Measurements from ENCODE around the gene RAMP3.

RAMP3 gene

DNA sequence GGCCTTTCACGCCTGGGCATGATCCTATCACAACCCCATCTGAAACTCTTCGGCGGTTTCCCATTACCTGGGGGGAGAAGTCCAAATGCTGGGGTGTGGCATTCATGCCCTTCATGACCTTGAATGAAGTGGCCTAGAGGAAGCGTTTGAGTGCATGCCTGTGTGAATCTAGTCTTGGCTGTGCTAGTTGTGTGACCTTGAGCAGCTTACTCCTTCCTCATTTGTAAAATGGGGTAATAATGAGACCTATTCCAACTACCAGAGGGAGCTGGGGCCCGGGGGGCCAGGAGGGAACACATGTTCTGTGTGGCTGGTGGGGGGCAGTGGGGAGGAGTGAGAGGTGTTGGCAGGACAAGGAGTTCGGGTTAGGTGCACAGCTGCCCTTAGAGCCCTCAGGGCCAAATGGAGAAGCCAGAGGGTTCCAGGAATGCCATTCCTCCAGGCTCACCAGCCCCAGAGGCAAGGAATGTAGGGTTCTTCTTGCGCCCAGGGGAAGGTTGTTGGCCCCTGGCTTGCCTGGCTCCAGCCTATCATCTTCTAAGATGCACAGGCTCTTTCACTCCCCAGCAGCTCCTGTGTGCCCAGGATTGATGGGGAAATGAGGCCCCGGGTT lies 24.8 kb upstream of the RAMP3 start:
- no peak for DNase-seq (ENCODE audit: low spot score)

DNA sequence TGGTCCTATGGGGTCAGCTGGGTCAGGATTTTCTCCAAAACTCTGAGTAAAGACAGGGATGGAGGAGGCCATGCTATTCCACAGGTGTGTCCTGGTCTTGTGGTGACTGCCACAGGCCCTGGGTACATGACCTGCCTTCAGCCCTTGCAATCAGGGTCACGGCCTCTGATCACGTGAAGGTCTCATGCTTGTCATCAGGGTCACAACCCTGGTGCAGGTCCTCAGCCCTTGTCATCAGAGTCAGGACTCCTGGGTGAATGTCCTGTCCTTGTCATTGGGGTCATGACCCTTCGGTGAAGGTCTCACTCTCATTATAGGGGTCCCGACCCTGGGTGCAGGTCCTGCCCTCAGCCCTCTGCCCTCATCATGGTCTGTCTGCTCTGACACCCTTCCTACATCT lies 24.2 kb upstream of the RAMP3 start:
- no peak for DNase-seq (ENCODE audit: low spot score)

DNA sequence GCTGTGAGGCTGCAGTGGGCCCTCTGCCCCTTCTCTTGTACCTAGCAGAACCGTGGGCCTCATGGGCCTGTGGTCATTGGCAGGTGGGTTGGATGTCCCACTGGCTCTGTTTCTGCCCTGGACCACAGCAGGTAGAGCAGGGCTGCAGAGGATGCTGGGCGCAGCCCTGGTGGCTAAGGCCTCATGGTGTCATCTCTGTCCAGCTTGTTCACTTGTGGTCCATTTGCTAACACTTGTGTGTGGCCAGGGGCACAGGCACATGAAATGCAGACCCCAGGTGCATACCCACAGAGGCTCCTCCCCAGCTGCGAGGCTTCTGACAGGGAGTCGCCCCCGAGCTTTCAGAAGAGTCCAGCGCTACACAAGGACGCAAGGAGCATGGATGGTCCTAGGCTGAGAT lies 23.7 kb upstream of the RAMP3 start:
- DNase-seq (ENCODE audit: low spot score): no peak

DNA sequence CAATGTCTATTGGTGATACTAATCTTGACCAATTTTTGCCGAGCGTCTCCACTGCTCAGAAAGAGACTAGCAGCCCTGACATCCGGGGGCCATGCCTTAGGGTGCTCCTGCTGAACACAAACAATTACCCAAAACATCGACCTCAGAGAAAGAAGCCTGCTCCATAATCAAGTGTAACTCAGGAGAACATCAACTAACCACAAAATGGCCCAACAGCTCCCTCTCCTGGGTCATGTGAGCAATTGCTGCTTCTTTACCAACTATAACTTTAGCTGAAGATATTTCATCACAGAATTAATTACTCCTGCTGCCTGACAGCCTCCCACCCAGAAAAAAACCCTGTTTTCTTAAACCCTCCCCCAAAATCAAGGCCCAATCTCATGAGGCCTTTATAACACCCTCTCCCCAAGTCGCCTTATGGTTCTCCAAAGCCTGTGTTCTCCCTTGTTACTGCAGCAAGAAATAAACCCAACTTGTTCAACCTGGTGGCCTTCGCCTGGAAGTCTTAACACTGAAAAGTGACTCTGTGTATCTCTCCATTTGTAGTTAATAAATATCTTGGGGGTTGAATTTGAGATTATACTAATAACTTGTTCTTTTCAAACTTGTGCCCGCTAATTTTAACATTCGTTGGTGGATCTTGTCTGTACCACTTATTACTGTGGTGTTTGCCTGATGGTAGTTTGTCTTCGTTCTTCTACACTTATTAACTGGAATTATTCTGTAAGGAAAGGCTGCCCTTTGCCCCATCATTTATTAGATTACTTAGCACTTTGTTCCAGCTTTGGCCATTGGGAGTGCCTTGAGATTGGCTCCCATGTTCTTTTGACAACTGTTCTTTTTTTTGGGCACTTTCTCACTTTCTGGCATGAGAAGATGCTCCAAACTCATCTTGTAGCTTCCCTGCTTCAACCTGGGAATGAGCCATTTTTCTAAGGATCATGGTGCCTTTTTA lies 21.2 kb upstream of the RAMP3 start:
- DNase-seq (ENCODE audit: low spot score): no peak

DNA sequence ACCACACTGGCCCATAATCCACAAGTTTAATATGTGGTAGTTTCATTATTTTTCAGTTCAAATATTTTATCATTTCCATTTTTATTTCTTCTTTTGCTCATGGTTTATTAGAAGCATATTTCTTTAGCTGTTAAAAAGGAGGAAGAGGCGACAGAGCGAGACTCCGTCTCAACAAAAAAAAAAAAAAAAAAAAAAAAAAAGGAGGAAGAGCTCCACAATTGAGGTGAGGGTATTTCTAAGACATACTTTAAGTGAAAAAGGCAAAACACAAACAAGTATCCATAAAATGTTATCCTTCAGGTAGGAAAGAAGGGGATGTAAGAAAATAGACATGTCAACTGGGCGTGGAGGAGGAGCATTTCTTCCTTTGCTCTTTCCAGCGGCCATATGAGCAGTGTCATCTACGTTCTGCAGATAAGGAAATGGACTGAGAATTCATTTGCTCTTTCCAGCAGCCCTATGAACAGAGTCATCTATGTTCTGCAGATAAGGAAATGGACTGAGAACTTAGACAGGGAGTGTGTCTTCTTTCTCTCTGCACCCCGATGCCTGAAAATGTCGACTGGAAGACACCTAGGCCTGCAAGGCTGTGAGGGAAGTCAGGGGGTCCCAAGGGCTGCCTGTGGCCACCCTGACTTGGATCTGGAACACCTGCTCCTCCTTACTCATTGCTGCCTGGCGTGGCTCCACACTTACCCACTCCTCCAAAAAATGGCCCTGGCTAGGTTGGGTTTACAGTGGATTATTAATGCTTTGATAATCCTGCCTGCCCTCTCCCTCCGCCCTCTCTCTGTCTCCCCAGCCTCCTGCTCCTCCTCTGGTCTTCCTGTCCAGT lies 18.9 kb upstream of the RAMP3 start:
- no peak for DNase-seq (ENCODE audit: low spot score)

DNA sequence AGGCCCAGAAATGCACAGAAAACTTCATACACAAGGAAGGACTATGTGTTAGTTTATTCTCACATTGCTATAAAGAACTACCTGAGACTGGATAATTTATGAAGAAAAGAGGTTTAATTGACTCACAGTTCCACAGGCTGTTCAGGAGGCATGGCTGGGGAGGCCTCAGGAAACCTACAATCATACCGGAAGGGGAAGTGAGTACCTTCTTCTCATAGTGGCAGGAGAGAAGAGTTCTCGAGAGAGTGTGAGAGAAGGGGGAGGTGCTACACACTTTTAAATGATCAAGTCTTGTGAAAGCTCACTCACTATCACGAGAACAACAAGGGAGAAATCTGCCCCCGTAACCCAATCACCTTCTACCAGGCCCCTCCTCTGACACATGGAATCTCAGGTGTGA lies 16.8 kb upstream of the RAMP3 start:
- no peak for DNase-seq (ENCODE audit: low spot score)

DNA sequence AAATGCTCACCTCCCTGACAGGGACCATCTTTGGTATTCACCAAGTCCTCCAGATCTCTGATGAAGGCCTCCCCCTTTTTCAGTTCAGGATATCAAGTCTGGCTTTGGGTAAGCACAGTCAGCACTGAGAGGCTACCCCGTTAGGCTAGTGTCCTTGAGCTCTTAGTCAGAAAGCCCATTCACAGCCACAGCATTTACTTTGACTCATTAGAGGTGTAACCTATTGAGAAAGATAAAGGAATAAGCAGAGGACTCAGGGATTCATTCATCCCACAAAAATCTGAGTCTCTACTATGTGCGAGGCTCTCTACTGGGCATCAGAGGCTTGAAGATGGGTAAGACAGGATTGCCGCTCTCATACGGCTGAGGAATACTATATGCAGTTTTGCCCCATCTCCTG lies 14.0 kb upstream of the RAMP3 start:
- no peak for DNase-seq (ENCODE audit: low spot score)

DNA sequence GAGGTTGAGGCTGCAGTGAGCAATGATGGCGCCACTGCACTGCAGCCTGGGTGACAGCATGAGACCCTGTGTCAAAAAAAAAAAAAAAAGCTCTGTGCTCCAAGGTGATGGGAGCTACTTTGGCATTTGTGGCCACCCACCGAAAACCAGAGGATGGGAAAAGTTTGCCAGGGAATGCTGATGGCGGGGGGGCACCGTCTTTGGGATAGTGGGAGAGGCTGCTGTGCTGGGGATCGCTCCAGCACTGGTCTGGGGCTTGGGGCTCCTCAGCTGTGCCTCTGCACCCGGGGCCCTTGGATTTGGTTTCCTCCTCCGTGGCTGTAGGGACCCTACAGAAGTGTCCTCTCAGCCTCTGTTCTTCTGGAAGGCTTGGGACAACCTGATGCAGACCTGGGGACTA lies 11.7 kb upstream of the RAMP3 start:
- peak; percentile 40 for DNase-seq (ENCODE audit: low spot score)

DNA sequence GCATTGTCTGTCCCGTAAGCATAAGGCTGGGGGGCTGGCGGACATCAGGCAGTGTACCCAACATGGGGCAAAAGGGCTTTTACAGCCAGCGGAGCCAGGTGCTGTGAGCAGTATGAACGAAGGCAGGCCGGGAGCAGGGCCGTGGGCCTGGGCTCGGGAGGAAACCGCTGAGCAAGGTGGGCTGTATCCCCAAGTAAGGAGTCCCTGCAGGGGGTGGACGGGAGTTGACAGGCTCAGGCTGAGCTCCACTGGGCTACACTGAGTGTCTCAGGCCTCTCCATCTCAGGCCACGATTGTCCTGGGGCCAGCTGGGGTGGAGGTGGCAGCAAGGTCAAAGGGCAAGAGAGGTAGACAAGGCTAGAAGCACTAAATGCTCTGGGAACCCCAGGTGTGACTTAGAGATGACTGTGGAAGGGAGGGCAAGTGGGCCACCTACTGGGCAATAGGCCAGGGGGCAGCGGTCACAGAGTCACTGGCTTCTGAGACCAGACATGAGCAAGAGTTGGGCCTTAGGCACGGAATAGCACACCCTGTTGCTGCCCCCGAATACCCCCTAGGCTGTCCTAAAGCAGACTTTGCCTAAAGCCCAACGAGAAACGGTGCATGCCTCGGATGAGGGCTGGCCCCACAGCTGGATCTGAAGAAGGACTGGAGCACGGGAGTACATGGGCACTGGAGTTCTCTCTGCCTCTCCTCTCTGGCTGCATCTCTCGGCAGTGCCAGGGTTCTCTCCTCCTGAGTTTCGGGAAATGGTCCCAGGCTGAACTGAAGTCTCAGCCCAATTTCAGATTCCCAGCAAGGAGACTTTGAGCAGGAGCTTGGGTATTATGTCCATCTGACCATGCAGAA lies 10.8 kb upstream of the RAMP3 start:
- DNase-seq (ENCODE audit: low spot score): peak; percentile 49

DNA sequence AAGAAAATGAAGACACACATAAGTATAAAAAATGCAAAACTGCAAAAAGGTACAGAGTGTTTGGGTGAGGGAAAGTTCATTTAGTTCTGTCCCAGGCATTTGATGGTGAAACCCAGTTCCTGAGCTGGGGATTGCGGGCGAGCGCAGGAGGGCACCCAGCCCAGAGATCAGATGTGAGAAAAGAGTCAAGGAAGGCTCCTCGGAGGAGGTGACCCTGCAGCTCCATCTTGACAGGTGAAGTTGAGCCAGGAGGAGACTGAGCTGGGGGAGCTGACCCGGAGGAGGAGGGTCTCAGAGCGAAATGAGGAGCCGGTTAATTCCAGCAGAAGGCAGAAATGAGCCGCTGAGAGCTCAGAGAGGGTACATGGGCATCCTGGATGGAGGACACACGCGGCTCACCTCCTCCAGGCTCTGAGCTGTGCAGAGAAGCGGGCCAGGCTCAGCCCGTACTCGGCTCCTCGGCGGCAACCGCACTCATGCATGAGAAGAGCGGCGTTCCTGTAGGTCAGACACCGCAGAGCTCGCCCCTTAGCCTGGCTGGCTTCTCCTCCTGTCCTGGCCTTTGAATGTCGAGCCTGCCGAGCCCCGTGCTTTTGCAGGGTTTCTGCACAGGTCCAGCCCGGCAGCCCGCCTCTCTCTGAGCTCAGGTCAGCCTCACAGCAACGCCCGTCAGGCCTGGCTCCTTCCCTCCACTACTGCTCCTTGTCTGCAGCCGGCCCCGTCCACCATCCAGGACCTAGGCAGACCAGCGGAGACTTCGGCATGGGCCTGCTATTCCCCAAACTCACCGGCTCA lies 9.5 kb upstream of the RAMP3 start:
- DNase-seq (ENCODE audit: low spot score): peak; percentile 60

DNA sequence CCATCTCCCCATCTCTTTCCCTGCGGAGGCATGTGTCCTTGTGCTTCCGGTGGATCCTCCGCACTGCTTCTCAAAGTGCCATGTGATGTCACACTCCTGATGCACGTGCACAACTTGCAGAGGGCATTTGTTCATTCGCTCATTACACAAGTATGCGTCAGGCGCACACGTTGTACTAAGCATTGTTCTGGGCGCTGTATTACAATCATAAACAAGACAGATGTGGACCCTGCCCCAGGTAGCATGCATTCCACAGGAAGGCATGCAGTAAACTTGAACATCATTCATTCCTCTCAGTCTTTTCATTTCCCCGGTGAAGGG lies 9.0 kb upstream of the RAMP3 start:
- DNase-seq (ENCODE audit: low spot score): no peak

DNA sequence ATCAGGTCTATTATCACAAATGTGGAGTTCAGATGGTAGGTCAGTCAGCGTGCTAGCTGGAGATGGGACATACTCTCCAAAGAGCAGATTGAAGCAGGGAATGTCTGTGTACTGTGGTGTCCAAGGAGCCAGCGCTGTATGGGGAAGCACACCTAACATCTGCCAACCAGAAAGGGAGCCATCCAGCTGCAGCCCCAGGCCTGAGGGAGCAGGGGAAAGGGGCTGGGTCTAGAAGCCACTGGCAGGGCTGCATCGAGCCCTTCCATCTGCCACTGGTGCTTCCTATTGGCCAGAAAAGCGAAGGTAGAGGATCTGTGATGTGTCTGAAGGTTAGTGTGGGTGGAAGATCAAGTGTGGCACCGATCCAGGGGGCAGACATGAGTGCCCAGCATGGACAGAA lies 8.0 kb upstream of the RAMP3 start:
- peak; percentile 48 for DNase-seq (ENCODE audit: low spot score)

DNA sequence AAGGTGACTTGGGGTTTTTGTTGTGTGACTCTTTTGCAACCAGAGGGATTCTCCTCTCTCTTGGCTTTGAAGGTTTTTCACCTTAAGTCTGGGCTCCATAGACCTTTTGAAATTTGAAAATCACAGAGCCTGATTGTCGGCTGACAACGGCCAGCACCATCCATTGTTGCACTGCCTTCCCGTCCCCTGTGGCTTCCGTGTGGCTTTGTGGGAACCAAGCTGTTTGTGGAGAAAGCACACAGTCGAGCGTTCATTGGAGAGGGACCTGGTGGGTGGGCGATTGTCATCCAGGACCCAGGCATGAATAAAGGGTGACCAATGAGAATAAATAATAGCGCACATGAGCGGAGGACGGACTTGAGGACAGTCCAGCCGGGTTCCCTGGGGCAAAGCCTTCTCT lies 7.4 kb upstream of the RAMP3 start:
- DNase-seq (ENCODE audit: low spot score): peak; percentile 11

DNA sequence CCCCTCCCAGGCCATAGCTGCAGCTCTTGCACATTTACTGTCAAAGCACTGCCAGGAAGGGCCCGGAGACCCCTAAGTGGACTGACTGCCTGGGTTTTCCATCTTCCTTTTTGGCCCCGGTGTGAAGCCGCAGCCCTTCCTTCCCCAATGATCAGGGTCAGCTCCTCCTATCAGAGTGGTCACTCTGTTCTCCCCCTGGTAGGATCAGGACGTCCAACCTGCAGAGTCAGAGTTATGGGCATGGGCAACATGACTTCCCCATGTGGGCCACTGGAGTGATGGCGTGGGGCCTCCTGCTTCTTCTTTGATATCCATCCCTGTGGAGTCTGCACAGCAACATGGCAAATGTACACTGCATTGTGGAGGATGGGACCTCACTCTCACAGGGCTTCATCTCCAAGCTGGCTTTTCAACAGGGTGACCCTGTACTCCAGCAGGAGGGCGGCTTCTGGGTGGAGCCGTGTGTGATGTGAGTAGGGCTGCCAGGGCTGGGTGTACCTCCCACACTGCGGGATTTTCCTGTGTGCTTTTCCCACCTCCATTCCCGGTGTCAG lies 6.4 kb upstream of the RAMP3 start:
- peak; percentile 44 for DNase-seq (ENCODE audit: low spot score)

DNA sequence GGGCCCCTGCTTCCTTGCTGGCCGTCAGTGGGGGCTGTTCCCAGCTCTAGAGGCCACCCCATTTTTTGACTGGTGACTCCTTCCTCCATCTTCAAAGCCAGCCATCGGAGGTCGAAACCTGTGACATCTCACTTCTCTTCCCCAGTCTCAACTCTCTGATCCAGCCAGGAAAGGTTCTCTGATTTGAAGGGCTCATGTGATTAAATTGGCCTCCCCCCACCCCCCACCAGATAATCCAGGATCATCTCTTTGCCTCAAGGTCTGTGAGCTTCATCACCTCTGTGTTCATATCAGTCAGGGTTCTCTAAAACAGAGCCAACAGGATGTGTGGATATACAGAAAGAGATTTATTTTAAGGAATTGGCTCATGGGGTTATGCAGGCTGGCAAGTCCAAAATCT lies 5.6 kb upstream of the RAMP3 start:
- peak; percentile 38 for DNase-seq (ENCODE audit: low spot score)

DNA sequence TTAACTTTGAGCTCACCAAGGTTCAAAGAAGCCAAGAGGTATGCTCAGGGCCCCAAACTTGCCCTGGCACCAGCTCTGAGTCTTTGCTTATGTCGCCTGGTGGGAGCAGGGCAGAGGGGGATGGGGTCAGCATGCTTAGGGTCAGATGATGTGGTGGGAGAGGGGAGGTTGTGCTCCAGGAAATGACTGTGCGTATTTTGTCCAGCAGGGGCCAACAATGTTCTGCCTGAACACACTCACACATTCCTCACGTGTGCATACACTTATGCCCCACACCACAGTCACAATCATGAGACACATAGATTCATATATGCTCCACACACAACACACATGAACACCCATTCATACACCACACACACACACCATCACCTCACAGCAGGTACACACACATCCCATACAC lies 4.4 kb upstream of the RAMP3 start:
- DNase-seq (ENCODE audit: low spot score): peak; percentile 31

DNA sequence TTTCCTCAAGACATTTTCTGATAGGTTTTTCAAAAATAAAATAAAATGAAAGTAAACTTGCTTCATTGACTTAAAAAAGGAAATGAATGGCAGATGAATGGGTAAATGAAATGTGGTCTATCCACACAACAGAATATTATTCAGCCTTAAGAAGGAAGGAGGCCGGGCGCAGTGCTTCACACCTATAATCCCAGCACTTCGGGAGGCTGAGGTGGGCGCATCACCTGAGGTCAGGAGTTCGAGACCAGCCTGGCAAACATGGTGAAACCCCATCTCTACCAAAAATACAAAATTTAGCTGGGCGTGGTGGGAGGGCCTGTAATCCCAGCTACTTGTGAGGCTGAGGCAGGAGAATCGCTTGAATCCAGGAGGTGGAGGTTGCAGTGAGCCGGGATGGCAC lies 3.7 kb upstream of the RAMP3 start:
- peak; percentile 0 for DNase-seq (ENCODE audit: low spot score)

DNA sequence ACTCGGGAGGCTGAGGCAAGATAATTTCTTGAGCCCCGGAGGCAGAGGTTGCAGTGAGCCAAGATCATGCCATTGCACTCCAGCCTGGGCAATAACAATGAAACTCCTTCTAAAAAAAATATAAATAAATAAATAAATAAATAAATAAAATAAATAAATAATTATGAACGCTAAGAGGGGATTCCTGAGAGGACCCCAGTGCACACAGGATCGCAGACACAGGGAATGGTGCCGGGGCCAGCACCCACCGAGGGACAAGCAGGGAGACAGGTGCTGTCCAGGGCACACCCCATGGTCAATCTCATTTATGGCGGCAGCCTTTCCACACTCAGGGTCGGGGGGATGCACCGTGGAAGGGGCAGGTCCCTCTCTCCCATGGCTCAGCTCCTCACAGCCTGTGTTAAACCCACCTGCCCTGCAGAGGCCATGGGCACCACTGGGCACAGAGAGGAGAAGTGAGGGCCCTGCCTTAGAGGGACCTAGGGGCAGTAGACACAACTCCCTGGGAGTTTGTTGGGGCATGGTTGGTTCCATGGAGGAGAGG lies 2.2 kb upstream of the RAMP3 start:
- DNase-seq (ENCODE audit: low spot score): no peak

DNA sequence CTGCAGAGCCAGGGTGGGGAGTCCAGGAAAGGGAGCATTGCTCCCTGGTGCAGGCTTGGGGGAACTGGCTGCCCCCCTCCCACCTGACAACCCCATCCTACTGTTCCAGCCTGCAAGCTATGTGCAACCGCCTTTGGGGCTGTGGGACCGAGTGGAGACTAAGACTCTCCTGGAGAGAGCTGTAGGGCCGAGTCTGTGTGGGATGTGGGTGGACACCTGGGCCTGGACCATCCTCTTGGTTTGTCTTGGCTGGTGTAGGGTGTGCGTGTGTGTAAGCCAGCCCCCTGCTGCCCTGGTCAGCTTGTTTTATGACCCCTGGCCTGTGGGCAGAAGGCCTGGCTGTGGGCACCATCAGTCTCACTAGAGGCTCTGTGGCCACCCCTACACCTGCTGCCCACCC lies 1.6 kb upstream of the RAMP3 start:
- DNase-seq (ENCODE audit: low spot score): peak; percentile 58

DNA sequence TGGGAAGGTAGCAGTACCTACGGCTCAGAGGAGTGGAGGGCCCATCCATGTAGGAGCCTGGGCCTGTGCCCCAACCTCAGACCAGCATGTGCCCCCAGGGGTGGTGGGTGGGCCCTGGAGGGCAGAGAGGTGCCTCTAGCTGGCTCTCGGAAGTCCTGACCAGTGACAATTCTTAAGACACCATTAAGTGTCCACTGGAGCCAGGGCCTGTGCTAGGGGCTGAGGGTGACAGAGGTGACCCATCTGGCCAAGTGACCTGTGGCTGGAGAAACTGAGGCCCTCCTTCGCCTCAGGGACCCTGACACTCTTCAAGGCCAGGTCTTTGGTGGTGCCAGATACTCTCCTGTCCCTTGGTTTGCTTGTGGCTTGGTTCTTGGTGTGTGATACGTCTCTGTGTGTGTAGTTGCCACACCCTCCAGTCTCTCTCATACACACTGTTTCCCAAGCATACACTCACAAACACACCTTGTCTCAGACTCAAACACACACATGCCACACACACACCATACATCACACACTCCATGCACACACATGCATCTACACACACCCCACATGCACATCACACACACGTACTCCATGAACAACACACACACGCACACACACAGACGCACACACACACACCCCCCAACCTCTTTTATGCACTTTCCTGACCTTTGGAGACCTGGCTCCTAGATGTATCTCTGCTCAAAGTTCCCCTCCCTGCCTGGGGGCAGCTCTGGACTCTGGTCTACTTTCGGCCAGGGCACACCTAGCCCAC lies 897 bp upstream of the RAMP3 start:
- peak; percentile 47 for DNase-seq (ENCODE audit: low spot score)
